Chondrocyte (in vitro differentiated cells): ENCODE results near the gene CADPS. TPM values are rescaled to one million over a fixed set of nuclear protein-coding genes. Genes with fewer than 3 reads are reported as not detected.

Experiments used
- DNase-seq: peaks from one replicate; pipeline ENCODE4 v3.0.0; 2021; ENCODE audit warnings: mixed read lengths, low spot score
- H3K27ac Mint-ChIP-seq: one replicate; pipeline ENCODE4 v1.8.0; 2021; ENCODE audit warnings: mild to moderate bottlenecking, moderate library complexity, mixed read lengths; ENCODE audit not compliant: unreplicated experiment
- H3K27me3 Mint-ChIP-seq: 2 replicates; pipeline ENCODE4 v1.8.0; 2021; ENCODE audit warnings: low read depth, mixed read lengths
- H3K36me3 Mint-ChIP-seq: 2 replicates; pipeline ENCODE4 v1.8.0; 2021; ENCODE audit warnings: low read depth, mixed read lengths
- H3K4me1 Mint-ChIP-seq: 2 replicates; pipeline ENCODE4 v1.8.0; 2021; ENCODE audit warnings: low read depth, mild to moderate bottlenecking, mixed read lengths
- H3K4me3 Mint-ChIP-seq: one replicate; pipeline ENCODE4 v1.8.0; 2021; ENCODE audit warnings: mild to moderate bottlenecking, moderate library complexity, mixed read lengths; ENCODE audit not compliant: unreplicated experiment
- H3K9me3 Mint-ChIP-seq: 2 replicates; pipeline ENCODE4 v1.8.0; 2021; ENCODE audit warnings: low read depth, mixed read lengths
- CTCF ChIP-seq: fragments of 200-600 bp; sonication (generic); IDR thresholded peaks from 2 replicates; pipeline ENCODE4 v1.5.0; 2021; ENCODE audit warnings: antibody characterized with exemption, mild to moderate bottlenecking, moderate library complexity
- total RNA-seq: library from RNA; stranded (reverse); gene quantifications from 3 replicates; pipeline ENCODE4 v1.2.1, GENCODE V29; 2021

CADPS gene
- total RNA-seq, 1 donor from 2014 or later, result not detected

- peaks cover 3% of the 10 kb centered on the region for H3K27me3 Mint-ChIP-seq
- H3K9me3 Mint-ChIP-seq, result peaks cover 8% of the 10 kb centered on the region
- no peak overlapping the region for H3K27ac Mint-ChIP-seq
- no peaks in the 10 kb centered on the region for H3K4me1 Mint-ChIP-seq
- no peak overlapping the region for H3K4me3 Mint-ChIP-seq
- no peak for DNase-seq
- no peak for TF ChIP-seq CTCF
- no peaks in the 10 kb centered on the region for H3K36me3 Mint-ChIP-seq
Measured at GRCh38 chr3:62918777-62919176, 43.6 kb upstream of the CADPS start.

GRCh38 chr3:62918131-62918530 is 42.9 kb upstream of the CADPS start:
- peaks cover 8% of the 10 kb centered on the region for H3K9me3 Mint-ChIP-seq
- peaks cover 3% of the 10 kb centered on the region for H3K27me3 Mint-ChIP-seq
- no peaks in the 10 kb centered on the region for H3K4me1 Mint-ChIP-seq
- no peak overlapping the region for H3K27ac Mint-ChIP-seq
- no peak overlapping the region for H3K4me3 Mint-ChIP-seq
- no peaks in the 10 kb centered on the region for H3K36me3 Mint-ChIP-seq
- TF ChIP-seq CTCF, result no peak
- DNase-seq, result no peak

GRCh38 chr3:62911526-62911925 is 36.3 kb upstream of the CADPS start:
- H3K4me3 Mint-ChIP-seq, result no peak overlapping the region
- H3K27ac Mint-ChIP-seq, result no peak overlapping the region
- no peaks in the 10 kb centered on the region for H3K4me1 Mint-ChIP-seq
- H3K9me3 Mint-ChIP-seq, result peaks cover 4% of the 10 kb centered on the region
- TF ChIP-seq CTCF, result no peak
- no peaks in the 10 kb centered on the region for H3K36me3 Mint-ChIP-seq
- no peaks in the 10 kb centered on the region for H3K27me3 Mint-ChIP-seq
- no peak for DNase-seq

- TF ChIP-seq CTCF, result no peak
- no peaks in the 10 kb centered on the region for H3K4me1 Mint-ChIP-seq
- H3K27me3 Mint-ChIP-seq, result peaks cover 4% of the 10 kb centered on the region
- no peak overlapping the region for H3K27ac Mint-ChIP-seq
- no peaks in the 10 kb centered on the region for H3K36me3 Mint-ChIP-seq
- no peak overlapping the region for H3K4me3 Mint-ChIP-seq
- no peak for DNase-seq
- H3K9me3 Mint-ChIP-seq, result no peaks in the 10 kb centered on the region
Measured at GRCh38 chr3:62905331-62905730, 30.1 kb upstream of the CADPS start.

- Mint-ChIP-seq H3K36me3 (no peaks in the 10 kb centered on the region), H3K27ac (no peak overlapping the region), H3K4me1 (no peaks in the 10 kb centered on the region), H3K9me3 (no peaks in the 10 kb centered on the region), H3K4me3 (no peak overlapping the region), H3K27me3 (peaks cover 10% of the 10 kb centered on the region)
- DNase-seq, result no peak
- TF ChIP-seq CTCF, result no peak
Measured at GRCh38 chr3:62898530-62899496, 23.6 kb upstream of the CADPS start.
